RWPE2 (cell line): ENCODE results near the gene FHIP2A.

Experiments
- ATAC-seq: fragments of 200-7000 bp; cut with Tn5 transposase; 3 replicates; pipeline ENCODE4 v1.9.1; 2021; ENCODE audit warnings: low read depth
- DNase-seq: peaks from one replicate; pipeline ENCODE4 v3.0.0-alpha.2; 2020; ENCODE audit warnings: low spot score
- H3K27ac ChIP-seq: fragments of 450-650 bp; 2 replicates; pipeline ENCODE4 v1.5.1; 2017; ENCODE audit warnings: mild to moderate bottlenecking; ENCODE audit not compliant: poor library complexity, severe bottlenecking
- H3K27me3 ChIP-seq: fragments of 250-450 bp; sonication (Bioruptor Pico); 2 replicates; pipeline ENCODE4 v1.5.1; 2021; ENCODE audit warnings: mild to moderate bottlenecking, moderate library complexity; ENCODE audit not compliant: insufficient read depth, poor library complexity, severe bottlenecking
- H3K36me3 ChIP-seq: fragments of 250-450 bp; sonication (Bioruptor Pico); 2 replicates; pipeline ENCODE4 v1.5.1; 2020; ENCODE audit warnings: low read depth, mild to moderate bottlenecking, moderate library complexity
- H3K4me1 ChIP-seq: fragments of 250-450 bp; sonication (Bioruptor Pico); 2 replicates; pipeline ENCODE4 v1.5.1; 2021; ENCODE audit warnings: mild to moderate bottlenecking, moderate library complexity; ENCODE audit not compliant: insufficient read depth, poor library complexity, severe bottlenecking
- H3K4me3 ChIP-seq: fragments of 250-450 bp; sonication (Bioruptor Pico); 2 replicates; pipeline ENCODE4 v1.5.1; 2021; ENCODE audit warnings: mild to moderate bottlenecking, moderate library complexity; ENCODE audit not compliant: severe bottlenecking
- H3K9me3 ChIP-seq: fragments of 250-450 bp; sonication (Bioruptor Pico); 2 replicates; pipeline ENCODE4 v1.5.1; 2021; ENCODE audit warnings: mild to moderate bottlenecking, moderate library complexity; ENCODE audit not compliant: severe bottlenecking
- CTCF ChIP-seq: fragments of 450-650 bp; IDR thresholded peaks from one replicate; pipeline ENCODE4 v1.5.1; 2017; ENCODE audit warnings: mild to moderate bottlenecking, moderate library complexity; ENCODE audit not compliant: poor library complexity, severe bottlenecking

The FHIP2A gene

GRCh38 chr10:114806562-114807391, 14.8 kb upstream of the FHIP2A start:
- Histone ChIP-seq H3K36me3 (no peaks in the 10 kb centered on the region), H3K4me1 (no peaks in the 10 kb centered on the region), H3K27me3 (no peaks in the 10 kb centered on the region), H3K9me3 (no peaks in the 10 kb centered on the region), H3K27ac (no peak overlapping the region), H3K4me3 (no peak overlapping the region)
- no peak for ATAC-seq
- DNase-seq: no peak
- TF ChIP-seq CTCF: no peak

- TF ChIP-seq CTCF: no peak
- no peaks in the 10 kb centered on the region for H3K9me3 ChIP-seq
- no peaks in the 10 kb centered on the region for H3K4me1 ChIP-seq
These were observed 12.6 kb upstream of the FHIP2A start for GRCh38 chr10:114808982-114809381.

GRCh38 chr10:114810926-114811325, 10.7 kb upstream of the FHIP2A start:
- no peaks in the 10 kb centered on the region for H3K36me3 ChIP-seq
- H3K4me1 ChIP-seq: no peaks in the 10 kb centered on the region
- ATAC-seq (no peak), DNase-seq (no peak)
- no peak for TF ChIP-seq CTCF
- H3K4me3 ChIP-seq: no peak overlapping the region
- no peak overlapping the region for H3K27ac ChIP-seq
- peaks cover 6% of the 10 kb centered on the region for H3K9me3 ChIP-seq
- H3K27me3 ChIP-seq: no peaks in the 10 kb centered on the region

More at GRCh38 chr10:114808982-114809381, 12.6 kb upstream of the FHIP2A start:
- no peak for ATAC-seq
- Histone ChIP-seq H3K36me3 (no peaks in the 10 kb centered on the region), H3K27me3 (no peaks in the 10 kb centered on the region), H3K27ac (no peak overlapping the region), H3K4me3 (no peak overlapping the region)
- no peak for DNase-seq

GRCh38 chr10:114811862-114812261, 9.7 kb upstream of the FHIP2A start:
- DNase-seq (no peak), ATAC-seq (no peak)
- Histone ChIP-seq H3K4me1 (no peaks in the 10 kb centered on the region), H3K36me3 (no peaks in the 10 kb centered on the region), H3K27me3 (no peaks in the 10 kb centered on the region), H3K27ac (no peak overlapping the region), H3K4me3 (no peak overlapping the region), H3K9me3 (peaks cover 6% of the 10 kb centered on the region)
- TF ChIP-seq CTCF: no peak

- no peaks in the 10 kb centered on the region for H3K36me3 ChIP-seq
- DNase-seq: no peak
- ATAC-seq: no peak
- TF ChIP-seq CTCF: no peak
- H3K4me1 ChIP-seq: no peaks in the 10 kb centered on the region
- H3K27me3 ChIP-seq: no peaks in the 10 kb centered on the region
- no peak overlapping the region for H3K27ac ChIP-seq
- no peak overlapping the region for H3K4me3 ChIP-seq
- H3K9me3 ChIP-seq: peaks cover 6% of the 10 kb centered on the region
These were observed 5.8 kb upstream of the FHIP2A start for GRCh38 chr10:114815791-114816190.
